ENCODE data around the gene MAPK11.
A peak's percentile ranks its signal among the peaks of the same experiment; 100 is the strongest.

Gene MAPK11

DNA sequence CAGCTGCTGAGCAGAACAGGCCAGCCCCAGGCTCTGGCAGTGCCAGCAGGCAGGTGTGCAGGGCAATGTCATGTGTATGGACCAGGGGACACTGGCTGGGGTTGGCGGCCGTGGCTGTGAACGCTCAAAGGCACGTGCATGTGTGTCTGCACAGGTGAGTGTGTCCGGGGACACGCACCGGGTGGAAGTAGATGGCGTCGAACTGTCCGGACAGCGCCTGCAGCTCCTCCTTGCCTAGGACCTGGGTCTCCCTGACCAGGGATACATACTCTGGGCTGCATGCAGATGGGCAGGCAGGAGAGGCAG lies 20.0 kb downstream of the MAPK11 start:
- no peak for TF ChIP-seq CTCF (conservative IDR thresholded peaks at IDR 0.05; ENCODE audit: low read depth, low read length)
- no peak for DNase-seq (ENCODE audit: low read depth)
- H3K4me3 ChIP-seq (ENCODE audit: low read depth, low read length), result peak overlapping the region; percentile 81

- DNase-seq (ENCODE audit: low read depth), result no peak
- peak overlapping the region; percentile 81 for H3K4me3 ChIP-seq (ENCODE audit: low read depth, low read length)
- no peak for TF ChIP-seq CTCF (conservative IDR thresholded peaks at IDR 0.05; ENCODE audit: low read depth, low read length)
Measured at GRCh38 chr22:50249341-50250248, 20.6 kb downstream of the MAPK11 start.

DNA sequence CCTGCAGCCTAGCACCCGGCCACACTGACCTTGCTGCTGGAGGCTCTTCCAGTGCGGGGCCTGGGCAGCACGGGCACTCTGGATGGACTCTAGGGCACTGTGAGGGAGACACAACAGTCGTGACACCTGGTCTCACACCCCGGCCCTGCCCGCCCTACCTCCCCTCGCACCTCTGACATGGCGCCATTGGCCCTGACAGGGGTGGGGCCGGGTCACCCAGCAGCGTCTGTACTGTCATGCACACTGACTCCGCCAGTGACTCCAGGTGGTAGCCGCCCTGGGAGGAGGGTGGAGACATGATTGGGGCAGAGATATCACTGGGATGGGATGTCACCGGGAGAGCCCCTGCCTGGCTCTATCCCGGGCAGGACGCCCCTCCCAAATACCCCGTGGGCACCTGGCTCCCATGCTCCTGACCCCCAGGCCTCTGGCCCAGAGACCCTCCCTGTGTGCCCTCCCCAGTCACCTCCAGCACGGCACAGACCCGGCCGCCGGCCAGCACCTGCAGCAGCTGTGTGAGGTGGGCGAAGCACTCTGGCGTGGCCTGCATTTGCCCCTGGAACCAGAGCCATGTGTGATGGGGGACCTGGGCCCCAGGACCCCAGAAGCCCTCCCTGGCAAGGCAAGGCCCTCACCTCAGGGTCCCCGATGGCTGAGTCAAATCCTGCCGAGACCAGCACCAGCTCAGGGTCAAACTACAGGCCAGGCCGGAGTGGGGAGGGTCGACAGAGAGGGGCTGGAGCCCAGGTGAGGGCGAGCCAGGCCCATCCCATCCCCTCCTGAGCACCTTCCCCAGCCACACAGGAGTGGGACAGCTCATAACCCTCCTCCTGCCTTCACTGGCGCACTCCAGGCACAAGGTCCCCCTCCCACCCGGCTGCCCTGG lies 21.7 kb downstream of the MAPK11 start:
- no peak for DNase-seq (ENCODE audit: low read depth)
- no peak overlapping the region for H3K4me3 ChIP-seq (ENCODE audit: low read depth, low read length)
- TF ChIP-seq CTCF (conservative IDR thresholded peaks at IDR 0.05; ENCODE audit: low read depth, low read length), result no peak

- H3K4me3 ChIP-seq (ENCODE audit: low read depth, low read length), result no peak overlapping the region
- no peak for TF ChIP-seq CTCF (conservative IDR thresholded peaks at IDR 0.05; ENCODE audit: low read depth, low read length)
- DNase-seq (ENCODE audit: low read depth), result peak; percentile 80
Measured at GRCh38 chr22:50247748-50248147, 22.4 kb downstream of the MAPK11 start.

GRCh38 chr22:50246242-50247175 lies 23.7 kb downstream of the MAPK11 start:
- no peak for TF ChIP-seq CTCF (conservative IDR thresholded peaks at IDR 0.05; ENCODE audit: low read depth, low read length)
- no peak for DNase-seq (ENCODE audit: low read depth)
- H3K4me3 ChIP-seq (ENCODE audit: low read depth, low read length), result no peak overlapping the region

GRCh38 chr22:50245214-50246072 lies 24.7 kb downstream of the MAPK11 start:
- no peak for DNase-seq (ENCODE audit: low read depth)
- H3K4me3 ChIP-seq (ENCODE audit: low read depth, low read length), result peak overlapping the region; percentile 99
- no peak for TF ChIP-seq CTCF (conservative IDR thresholded peaks at IDR 0.05; ENCODE audit: low read depth, low read length)

Measured in choroid plexus epithelial cell (primary cell).